Mesendoderm (in vitro differentiated cells): ENCODE measurements around the gene TCFL5.

Experiments used
- DNase-seq: peaks from one replicate; pipeline ENCODE4 v3.0.0; 2013
- H2AK5ac ChIP-seq: 2 replicates; pipeline ENCODE4 v1.6.1; 2013; ENCODE audit warnings: low read length, inconsistent platforms
- H2BK120ac ChIP-seq: 2 replicates; pipeline ENCODE4 v1.6.1; 2013; ENCODE audit warnings: low read depth, mild to moderate bottlenecking, low read length, moderate library complexity, mixed read lengths
- H2BK15ac ChIP-seq: replicated peaks from 2 replicates; pipeline ENCODE4 v1.6.1; 2013; ENCODE audit warnings: low read depth, mild to moderate bottlenecking, moderate library complexity
- H2BK5ac ChIP-seq: 2 replicates; pipeline ENCODE4 v1.6.1; 2013; ENCODE audit warnings: low read length, inconsistent platforms
- H3K18ac ChIP-seq: 2 replicates; pipeline ENCODE4 v1.6.1; 2013; ENCODE audit warnings: mild to moderate bottlenecking, low read length, mixed read lengths
- H3K23ac ChIP-seq: one replicate; pipeline ENCODE4 v1.6.1; 2013; ENCODE audit warnings: low read length
- H3K27ac ChIP-seq: 2 replicates; pipeline ENCODE4 v1.5.1; 2013; ENCODE audit warnings: low read depth, mild to moderate bottlenecking, inconsistent platforms, low read length, moderate library complexity
- H3K27me3 ChIP-seq: 2 replicates; pipeline ENCODE4 v1.6.1; 2013; ENCODE audit warnings: low read length, control low read depth, mild to moderate bottlenecking, inconsistent platforms; ENCODE audit not compliant: insufficient read depth, poor library complexity
- H3K36me3 ChIP-seq: 2 replicates; pipeline ENCODE4 v1.6.1; 2013; ENCODE audit warnings: low read length, inconsistent platforms; ENCODE audit not compliant: control insufficient read depth, insufficient read depth
- H3K4ac ChIP-seq: one replicate; pipeline ENCODE4 v1.6.1; 2013; ENCODE audit warnings: low read depth, mild to moderate bottlenecking, low read length, moderate library complexity
- H3K4me1 ChIP-seq: 2 replicates; pipeline ENCODE4 v1.6.1; 2013; ENCODE audit warnings: low read depth, low read length, inconsistent platforms; ENCODE audit not compliant: control insufficient read depth
- H3K4me2 ChIP-seq: 2 replicates; pipeline ENCODE4 v1.6.1; 2013; ENCODE audit warnings: low read length
- H3K4me3 ChIP-seq: 2 replicates; pipeline ENCODE4 v1.5.1; 2013; ENCODE audit warnings: mild to moderate bottlenecking, low read length
- H3K56ac ChIP-seq: one replicate; pipeline ENCODE4 v1.6.1; 2013; ENCODE audit warnings: low read length
- H3K79me1 ChIP-seq: 2 replicates; pipeline ENCODE4 v1.6.1; 2013; ENCODE audit warnings: low read length, inconsistent platforms
- H3K79me2 ChIP-seq: 2 replicates; pipeline ENCODE4 v1.6.1; 2013; ENCODE audit warnings: mild to moderate bottlenecking, low read length; ENCODE audit not compliant: control insufficient read depth, insufficient read depth
- H3K9ac ChIP-seq: 2 replicates; pipeline ENCODE4 v1.6.1; 2013; ENCODE audit warnings: low read length, inconsistent platforms
- H4K5ac ChIP-seq: one replicate; pipeline ENCODE4 v1.6.1; 2013; ENCODE audit warnings: low read length
- H4K8ac ChIP-seq: one replicate; pipeline ENCODE4 v1.6.1; 2013; ENCODE audit warnings: low read depth, mild to moderate bottlenecking, control low read depth, low read length, moderate library complexity
- WGBS: extraction: QIAGEN DNeasy Blood & Tissue Kit; methylation state at CpG from one replicate; pipeline ENCODE4 v1.1.7; 2013; ENCODE audit warnings: low lambda C conversion rate, missing lambda C conversion rate; ENCODE audit not compliant: insufficient coverage; ENCODE audit errors: extremely low coverage; 5-methylcytosine and 5-hydroxymethylcytosine counted together

The TCFL5 gene

DNA sequence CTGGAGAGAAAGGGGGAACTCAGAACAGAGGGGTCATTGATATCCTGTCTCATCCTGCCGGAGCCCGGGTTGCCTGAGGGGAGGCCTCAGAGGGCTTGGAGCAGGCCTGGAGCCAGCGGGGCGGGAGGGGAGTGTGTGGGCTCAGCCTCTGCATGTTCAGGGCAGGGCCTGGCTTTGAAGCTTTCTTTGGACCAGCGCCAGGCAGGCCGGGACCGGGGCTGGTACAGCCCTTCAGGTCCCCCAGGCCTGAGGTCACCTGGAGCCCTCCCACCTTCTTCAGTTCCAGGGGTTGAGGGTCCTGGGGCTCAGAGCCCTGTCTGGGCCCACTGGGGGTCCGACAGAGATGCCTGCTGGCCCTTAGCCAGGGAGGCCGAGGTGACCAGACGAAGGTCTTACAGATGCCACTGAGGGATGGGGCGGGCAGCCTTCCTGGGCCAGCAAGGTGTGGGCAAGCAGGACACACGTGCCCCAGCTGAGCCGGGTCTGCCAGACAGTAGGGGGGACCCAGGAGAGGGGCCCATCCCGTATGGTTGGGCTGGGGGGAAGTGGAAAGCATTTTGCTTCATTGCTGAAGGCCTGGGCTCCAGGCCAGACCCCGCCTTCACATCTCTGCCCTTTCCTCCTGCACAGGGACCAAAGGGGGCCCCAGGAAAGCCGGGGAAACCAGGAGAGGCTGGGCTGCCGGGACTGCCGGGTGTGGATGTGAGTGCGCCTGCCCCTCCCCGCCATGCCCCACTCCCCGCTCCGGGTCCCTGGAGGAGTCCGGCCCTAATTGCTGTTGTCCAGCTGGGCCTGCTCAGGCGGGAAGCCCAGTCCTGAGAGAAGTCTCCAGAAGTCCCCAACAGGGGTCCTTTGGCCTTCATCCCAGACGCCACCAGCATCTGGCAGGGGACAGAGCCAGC lies 42.8 kb downstream of the TCFL5 start:
- Histone ChIP-seq H2BK15ac (no peak overlapping the region), H3K23ac (no peak overlapping the region), H4K5ac (no peak overlapping the region), H3K18ac (no peak overlapping the region), H3K4ac (no peak overlapping the region), H3K36me3 (no peaks in the 10 kb centered on the region), H3K4me2 (no peak overlapping the region), H3K27ac (no peak overlapping the region), H3K4me3 (no peak overlapping the region), H2BK5ac (no peak overlapping the region), H3K79me1 (no peaks in the 10 kb centered on the region), H2AK5ac (no peak overlapping the region), H3K9ac (no peak overlapping the region), H3K56ac (peak overlapping the region; percentile 49), H3K79me2 (no peaks in the 10 kb centered on the region), H3K27me3 (no peaks in the 10 kb centered on the region), H4K8ac (no peak overlapping the region), H2BK120ac (no peak overlapping the region), H3K4me1 (peaks cover 2% of the 10 kb centered on the region)
- DNase-seq, result no peak
- no CpG with 5 or more reads among the region's 25 CpGs for WGBS

DNA sequence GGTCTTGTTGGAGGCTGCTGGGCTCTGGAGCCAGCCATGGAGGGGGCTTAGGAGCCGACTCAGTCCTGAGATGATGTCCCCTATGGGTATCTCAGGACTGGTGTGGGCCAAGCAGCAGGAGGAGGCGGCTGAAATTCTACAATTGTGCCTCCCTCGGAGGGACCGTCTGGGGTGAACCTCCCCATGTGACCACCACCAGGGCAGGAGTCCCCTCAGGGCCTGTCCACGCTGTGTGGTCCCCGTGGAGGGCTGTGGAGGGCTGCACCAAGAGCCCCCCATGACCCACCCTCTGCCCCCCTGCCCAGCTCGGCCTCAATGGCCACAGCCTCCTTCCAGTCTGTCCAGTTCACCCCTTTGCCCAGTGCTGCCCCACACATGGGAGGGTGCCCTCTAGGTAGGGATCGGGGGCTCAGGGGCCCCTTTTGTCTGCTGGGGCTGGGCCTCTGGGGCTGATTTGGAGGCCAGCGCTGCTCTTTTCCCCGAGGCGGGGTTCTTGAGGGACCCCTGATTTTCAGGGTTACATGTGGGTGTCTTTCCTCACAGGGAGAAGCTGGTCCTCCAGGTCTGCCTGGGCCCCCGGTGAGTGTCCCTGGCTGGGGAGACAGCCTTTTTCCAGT lies 43.5 kb downstream of the TCFL5 start:
- no peak for DNase-seq
- Histone ChIP-seq H3K4me1 (peaks cover 2% of the 10 kb centered on the region), H3K27ac (no peak overlapping the region), H3K4me3 (no peak overlapping the region), H3K4me2 (no peak overlapping the region), H3K9ac (peak overlapping the region; percentile 72), H3K27me3 (no peaks in the 10 kb centered on the region), H3K56ac (peak overlapping the region; percentile 84), H3K36me3 (no peaks in the 10 kb centered on the region), H3K18ac (peak overlapping the region; percentile 19), H2BK15ac (no peak overlapping the region), H2BK5ac (no peak overlapping the region), H3K23ac (no peak overlapping the region), H3K4ac (peak overlapping the region; percentile 17), H3K79me1 (no peaks in the 10 kb centered on the region), H4K8ac (no peak overlapping the region), H3K79me2 (no peaks in the 10 kb centered on the region), H4K5ac (no peak overlapping the region), H2BK120ac (no peak overlapping the region), H2AK5ac (no peak overlapping the region)
- no CpG with 5 or more reads among the region's 12 CpGs for WGBS

- H3K79me2 ChIP-seq, result no peaks in the 10 kb centered on the region
- peak within 1 kb of the TSS; percentile 87 for H3K4ac ChIP-seq
- no peaks in the 10 kb centered on the region for H3K79me1 ChIP-seq
- H4K5ac ChIP-seq, result no peak within 1 kb of the TSS
- H3K4me1 ChIP-seq, result peaks cover 2% of the 10 kb centered on the region
- peak within 1 kb of the TSS; percentile 80 for H3K27ac ChIP-seq
- peak within 1 kb of the TSS; percentile 97 for H2BK120ac ChIP-seq
- peak within 1 kb of the TSS; percentile 5 for H3K4me3 ChIP-seq
- peak within 1 kb of the TSS; percentile 72 for H3K9ac ChIP-seq
- H2BK5ac ChIP-seq, result no peak within 1 kb of the TSS
- peak within 1 kb of the TSS; percentile 95 for H3K18ac ChIP-seq
- H3K23ac ChIP-seq, result peak within 1 kb of the TSS; percentile 86
- no peak within 1 kb of the TSS for H4K8ac ChIP-seq
- peak within 1 kb of the TSS; percentile 30 for H3K4me2 ChIP-seq
- no peaks in the 10 kb centered on the region for H3K27me3 ChIP-seq
- no peak within 1 kb of the TSS for H2BK15ac ChIP-seq
- H3K36me3 ChIP-seq, result no peaks in the 10 kb centered on the region
- peak within 1 kb of the TSS; percentile 86 for H3K56ac ChIP-seq
- peak; percentile 49 for DNase-seq
- no peak within 1 kb of the TSS for H2AK5ac ChIP-seq
- WGBS, result no CpG with 5 or more reads among the region's 108 CpGs
Measured at GRCh38 chr20:62816884-62817873, 44.4 kb downstream of the TCFL5 start, which contains the start of gene COL9A3. Gene COL9A3, plus strand, starts transcription at chr20:62817050. Its CDS starts 15 bp downstream, at chr20:62817065.

DNA sequence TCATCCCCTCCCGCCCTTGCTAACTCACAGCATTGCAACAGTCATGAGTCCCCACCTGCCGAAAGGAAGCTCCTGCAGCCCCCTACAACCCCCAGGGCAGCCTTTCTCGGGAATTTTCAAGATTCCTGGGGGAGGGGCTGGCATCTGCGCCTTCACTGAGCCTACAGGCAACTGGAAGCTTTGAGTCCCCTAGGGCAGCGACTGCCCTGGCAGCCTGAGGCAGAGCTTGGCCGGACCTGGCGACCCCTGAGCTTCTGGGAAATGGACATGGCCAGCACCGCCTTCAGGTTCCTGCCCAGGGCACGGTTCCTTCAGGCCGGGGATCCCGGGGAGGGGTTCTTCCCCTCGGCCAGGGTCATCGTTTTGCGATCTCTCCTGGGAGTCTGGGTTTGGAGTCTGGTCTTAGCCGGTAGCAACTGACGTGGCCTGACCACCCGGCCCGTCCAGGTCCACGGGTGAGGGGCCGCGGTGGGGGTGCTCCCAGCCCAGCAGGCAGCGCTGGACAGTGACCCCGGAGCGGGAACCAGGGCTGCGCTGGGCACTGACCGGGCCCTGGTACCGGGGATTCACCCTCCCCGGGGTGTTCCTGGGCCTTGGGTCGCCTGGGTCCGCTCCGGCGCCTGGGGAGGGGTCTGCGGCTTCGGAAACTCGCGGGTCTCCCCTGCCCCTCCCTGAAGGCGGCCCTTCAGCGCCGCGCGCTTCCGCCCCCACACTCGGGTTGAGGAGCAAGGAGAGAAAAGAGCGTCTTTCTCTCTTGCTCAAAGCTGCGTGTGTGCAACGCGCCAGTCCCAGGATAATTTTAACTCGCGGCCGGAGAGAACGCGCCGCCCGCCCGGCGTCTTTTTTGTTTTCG lies 45.4 kb downstream of the TCFL5 start:
- Histone ChIP-seq H2BK15ac (no peak overlapping the region), H3K18ac (peak overlapping the region; percentile 95), H4K8ac (no peak overlapping the region), H3K4ac (peak overlapping the region; percentile 87), H3K79me1 (no peaks in the 10 kb centered on the region), H3K27me3 (no peaks in the 10 kb centered on the region), H3K4me1 (peaks cover 2% of the 10 kb centered on the region), H2AK5ac (no peak overlapping the region), H3K23ac (peak overlapping the region; percentile 86), H4K5ac (no peak overlapping the region), H2BK5ac (no peak overlapping the region), H3K4me2 (peak overlapping the region; percentile 30), H3K4me3 (peak overlapping the region; percentile 5), H3K27ac (peak overlapping the region; percentile 80), H3K79me2 (no peaks in the 10 kb centered on the region), H3K9ac (peak overlapping the region; percentile 64), H3K36me3 (no peaks in the 10 kb centered on the region), H3K56ac (peak overlapping the region; percentile 86), H2BK120ac (peak overlapping the region; percentile 97)
- peak; percentile 98 for DNase-seq
- no CpG with 5 or more reads among the region's 57 CpGs for WGBS
